GM12874 (cell line): Measurements from ENCODE around the gene HIPK2.

Source experiments
- TF ChIP-seq, protein P1 (sequence below): IDR thresholded peaks from 2 replicates; pipeline ENCODE4 v1.5.1; 2011; ENCODE audit warnings: low read depth, mild to moderate bottlenecking, control low read depth, low read length, moderate library complexity; ENCODE audit not compliant: insufficient read depth

The HIPK2 gene

DNA sequence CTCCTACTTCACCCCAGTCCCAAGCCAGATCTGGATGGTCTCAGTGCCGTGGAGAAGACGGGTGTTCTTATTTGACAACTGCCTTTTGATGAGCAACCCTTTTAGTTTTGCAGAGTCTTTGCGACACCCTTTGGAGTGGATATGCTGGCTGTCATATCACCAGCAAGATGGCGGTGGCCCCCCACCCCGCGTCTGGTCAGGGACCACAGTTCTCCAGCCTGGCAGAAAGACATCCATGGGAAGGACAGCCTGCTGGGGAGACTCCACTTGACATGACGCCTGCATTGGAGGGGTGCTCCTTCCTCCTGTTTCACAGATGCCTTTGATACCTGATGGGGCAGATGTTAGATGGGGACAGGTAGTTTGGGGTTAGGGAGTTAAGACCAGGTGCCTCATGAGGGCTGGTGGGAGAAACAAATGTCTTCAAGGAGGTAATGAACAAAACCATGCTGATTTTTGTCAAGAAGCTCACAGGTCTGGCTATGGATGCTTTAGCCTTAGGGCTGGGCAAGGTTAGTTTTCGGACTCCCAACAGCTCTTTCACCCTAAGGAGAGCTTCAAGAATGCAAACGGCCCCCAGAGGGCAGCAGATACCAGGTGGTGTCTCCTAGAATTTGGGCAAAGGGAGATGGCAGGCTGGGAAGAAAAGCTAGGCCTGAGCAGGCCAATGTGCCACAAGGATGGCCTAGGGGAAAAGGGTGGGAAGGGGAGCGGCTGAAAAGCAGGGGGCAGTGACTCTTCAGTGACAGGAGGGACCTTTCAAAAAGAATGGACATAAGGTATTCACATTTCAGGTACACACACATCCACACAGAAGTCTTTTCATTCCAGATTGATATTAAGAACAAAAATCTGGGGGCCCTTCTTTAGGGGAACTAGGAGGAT, 159.1 kb downstream of the HIPK2 start:
- TF ChIP-seq, protein P1, sequence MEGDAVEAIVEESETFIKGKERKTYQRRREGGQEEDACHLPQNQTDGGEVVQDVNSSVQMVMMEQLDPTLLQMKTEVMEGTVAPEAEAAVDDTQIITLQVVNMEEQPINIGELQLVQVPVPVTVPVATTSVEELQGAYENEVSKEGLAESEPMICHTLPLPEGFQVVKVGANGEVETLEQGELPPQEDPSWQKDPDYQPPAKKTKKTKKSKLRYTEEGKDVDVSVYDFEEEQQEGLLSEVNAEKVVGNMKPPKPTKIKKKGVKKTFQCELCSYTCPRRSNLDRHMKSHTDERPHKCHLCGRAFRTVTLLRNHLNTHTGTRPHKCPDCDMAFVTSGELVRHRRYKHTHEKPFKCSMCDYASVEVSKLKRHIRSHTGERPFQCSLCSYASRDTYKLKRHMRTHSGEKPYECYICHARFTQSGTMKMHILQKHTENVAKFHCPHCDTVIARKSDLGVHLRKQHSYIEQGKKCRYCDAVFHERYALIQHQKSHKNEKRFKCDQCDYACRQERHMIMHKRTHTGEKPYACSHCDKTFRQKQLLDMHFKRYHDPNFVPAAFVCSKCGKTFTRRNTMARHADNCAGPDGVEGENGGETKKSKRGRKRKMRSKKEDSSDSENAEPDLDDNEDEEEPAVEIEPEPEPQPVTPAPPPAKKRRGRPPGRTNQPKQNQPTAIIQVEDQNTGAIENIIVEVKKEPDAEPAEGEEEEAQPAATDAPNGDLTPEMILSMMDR, result peak; percentile 36

DNA sequence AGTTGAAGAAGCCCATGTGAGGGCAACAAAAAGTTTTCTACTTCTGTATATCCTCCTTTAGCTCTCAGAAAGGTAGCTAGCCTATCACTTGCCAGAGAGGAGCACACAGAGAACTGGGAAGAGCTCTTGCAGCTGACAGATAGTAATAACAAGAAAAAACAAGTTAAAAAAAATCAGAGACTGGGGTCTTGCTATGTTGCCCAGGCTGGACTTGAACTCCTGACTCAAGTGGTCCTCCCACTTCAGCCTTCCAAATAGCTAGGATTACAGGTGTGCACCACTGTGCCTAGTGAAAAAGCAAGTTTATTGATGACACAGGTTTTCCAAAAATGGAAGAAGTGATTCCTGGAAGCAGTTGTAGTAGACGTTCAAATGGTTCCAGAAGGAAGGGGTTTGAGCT, 160.7 kb downstream of the HIPK2 start:
- TF ChIP-seq, protein P1, result no peak

GRCh38 chr7:139614886-139615285, 162.9 kb downstream of the HIPK2 start:
- TF ChIP-seq, protein P1, result no peak

DNA sequence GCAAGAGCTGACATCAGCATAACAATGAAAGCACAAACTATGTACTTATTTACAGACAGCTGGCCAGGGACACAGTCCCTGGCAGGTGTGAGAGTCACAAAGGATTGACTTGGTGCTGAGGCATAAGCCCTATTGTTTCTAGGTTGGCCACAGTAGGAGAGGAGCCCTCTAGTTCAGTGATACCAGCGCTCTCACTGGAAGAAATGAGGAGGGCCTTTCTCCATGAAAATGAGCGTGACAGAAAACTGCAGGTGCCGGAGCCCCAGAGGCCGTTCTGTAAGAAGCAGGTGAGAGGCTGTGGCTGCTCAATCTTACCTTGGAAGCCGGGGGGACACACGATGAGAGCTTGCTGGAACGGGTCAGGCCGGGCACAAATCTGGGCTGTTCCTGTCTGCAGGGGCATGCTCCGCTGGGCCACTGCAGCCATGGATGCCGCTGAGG, 163.8 kb downstream of the HIPK2 start:
- TF ChIP-seq, protein P1, result no peak

DNA sequence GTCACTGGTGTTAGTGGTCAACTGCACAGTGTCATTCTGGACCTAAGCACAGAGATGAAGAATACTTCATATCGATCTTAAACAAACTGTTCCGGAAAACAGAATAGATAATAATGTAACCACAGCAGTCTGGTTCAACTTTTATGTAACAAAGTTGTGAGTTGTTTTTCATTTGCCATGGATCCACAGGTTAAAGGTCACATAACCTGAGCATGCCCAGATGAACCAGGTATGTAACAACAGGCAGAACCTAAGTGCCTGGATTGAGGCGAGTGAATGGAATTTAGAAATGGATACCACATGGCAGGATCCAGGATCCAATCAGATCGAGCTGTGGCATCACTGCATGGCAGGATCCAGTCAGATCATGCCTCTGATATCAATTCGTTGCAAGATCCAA, 167.2 kb downstream of the HIPK2 start:
- TF ChIP-seq, protein P1, result no peak

DNA sequence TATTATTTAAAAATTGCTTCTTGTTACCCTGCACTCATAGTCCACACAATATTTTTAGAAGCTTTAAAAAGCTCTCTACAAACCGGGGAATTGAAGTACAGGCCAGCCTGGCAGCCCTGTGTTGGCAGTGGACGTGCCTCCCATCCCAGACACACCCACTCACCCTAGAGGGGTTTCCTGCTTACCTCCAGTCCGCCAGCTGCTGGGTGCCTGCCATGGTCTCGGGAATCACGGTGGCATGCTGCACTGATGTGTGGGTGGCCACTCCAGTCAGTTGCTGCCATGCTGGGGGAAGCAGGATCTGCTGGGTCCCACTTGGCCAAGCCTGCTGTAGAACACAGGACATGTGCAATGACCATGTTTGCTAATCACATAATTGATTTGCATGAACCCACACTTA, 173.9 kb downstream of the HIPK2 start:
- TF ChIP-seq, protein P1, result no peak

DNA sequence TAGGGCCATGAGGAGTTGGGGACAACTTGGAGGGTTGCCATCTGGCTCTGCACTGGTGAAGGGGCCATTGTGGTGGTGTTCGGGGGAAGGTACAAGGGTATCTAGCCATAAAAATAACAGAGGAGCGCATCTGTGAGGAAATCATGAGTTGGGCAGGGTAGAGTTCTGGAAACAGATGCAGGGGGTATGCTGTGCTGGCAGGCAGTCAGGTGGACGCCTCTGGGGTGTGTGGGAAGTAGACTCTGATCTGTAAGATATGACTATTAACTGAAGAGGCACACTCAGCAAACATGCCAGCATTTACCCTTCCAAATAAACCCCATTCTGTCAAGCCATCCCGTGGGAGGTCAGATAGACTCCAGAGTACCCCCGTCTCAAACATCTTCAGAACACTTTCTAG, 174.5 kb downstream of the HIPK2 start:
- TF ChIP-seq, protein P1, result no peak
